SK-N-SH (cell line): ENCODE measurements around the gene DEFB118.

Experiments
- EZH2phosphoT487 ChIP-seq: fragments of 200-600 bp; sonication (generic); IDR thresholded peaks from 2 replicates; pipeline ENCODE4 v1.6.1; 2017; ENCODE audit warnings: low read depth, mixed run types, mild to moderate bottlenecking, antibody characterized with exemption, moderate library complexity, borderline replicate concordance
- JUND ChIP-seq: IDR thresholded peaks from 2 replicates; pipeline ENCODE4 v1.4.0; 2012
- POLR2AphosphoS5 ChIP-seq: IDR thresholded peaks from 2 replicates; pipeline ENCODE4 v1.6.1; 2012; ENCODE audit warnings: low read depth, low read length
- RCOR1 ChIP-seq: fragments of 150-350 bp; IDR thresholded peaks from 2 replicates; pipeline ENCODE4 v1.6.1; 2017; ENCODE audit warnings: antibody characterized with exemption, low read length
- TF ChIP-seq, protein P1 (sequence below): fragments of 200-600 bp; sonication (generic); IDR thresholded peaks from 2 replicates; pipeline ENCODE4 v1.6.1; 2017; ENCODE audit warnings: antibody characterized with exemption, mild to moderate bottlenecking, moderate library complexity

- TF ChIP-seq EZH2phosphoT487 = no peak
- TF ChIP-seq, protein P1, sequence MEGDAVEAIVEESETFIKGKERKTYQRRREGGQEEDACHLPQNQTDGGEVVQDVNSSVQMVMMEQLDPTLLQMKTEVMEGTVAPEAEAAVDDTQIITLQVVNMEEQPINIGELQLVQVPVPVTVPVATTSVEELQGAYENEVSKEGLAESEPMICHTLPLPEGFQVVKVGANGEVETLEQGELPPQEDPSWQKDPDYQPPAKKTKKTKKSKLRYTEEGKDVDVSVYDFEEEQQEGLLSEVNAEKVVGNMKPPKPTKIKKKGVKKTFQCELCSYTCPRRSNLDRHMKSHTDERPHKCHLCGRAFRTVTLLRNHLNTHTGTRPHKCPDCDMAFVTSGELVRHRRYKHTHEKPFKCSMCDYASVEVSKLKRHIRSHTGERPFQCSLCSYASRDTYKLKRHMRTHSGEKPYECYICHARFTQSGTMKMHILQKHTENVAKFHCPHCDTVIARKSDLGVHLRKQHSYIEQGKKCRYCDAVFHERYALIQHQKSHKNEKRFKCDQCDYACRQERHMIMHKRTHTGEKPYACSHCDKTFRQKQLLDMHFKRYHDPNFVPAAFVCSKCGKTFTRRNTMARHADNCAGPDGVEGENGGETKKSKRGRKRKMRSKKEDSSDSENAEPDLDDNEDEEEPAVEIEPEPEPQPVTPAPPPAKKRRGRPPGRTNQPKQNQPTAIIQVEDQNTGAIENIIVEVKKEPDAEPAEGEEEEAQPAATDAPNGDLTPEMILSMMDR = no peak
- TF ChIP-seq JUND = no peak
- TF ChIP-seq POLR2AphosphoS5 = no peak
- TF ChIP-seq RCOR1 = no peak
Measured at GRCh38 chr20:31403886-31404285, 35.5 kb downstream of the DEFB118 start.
